H1 (cell line): ENCODE measurements around the gene PAXX. TPM values are rescaled to one million over a fixed set of nuclear protein-coding genes. Genes with fewer than 3 reads are reported as not detected.

Experiments
- CTCF ChIA-PET: fragments of 300-600 bp; sonication (Branson Sonifier 250); formaldehyde crosslinking; loops from one replicate; lab custom pipeline; 2021; ENCODE audit not compliant: partially characterized antibody; lab: Charles Lee
- POLR2A ChIA-PET: fragments of 300-600 bp; sonication (Branson Sonifier 250); formaldehyde crosslinking; loops from one replicate; lab custom pipeline; 2021; ENCODE audit warnings: inconsistent platforms; ENCODE audit not compliant: partially characterized antibody; lab: Charles Lee
- DNase-seq, 2 experiments: peaks; one replicate each; pipeline versions ENCODE4 v3.0.0 to v3.0.0-alpha.2; 2010 to 2022; ENCODE audit warnings: low spot score in 2 of 2, low read depth in 1 of 2, mixed read lengths in 1 of 2
- FAIRE-seq: peaks from 2 replicates; lab custom pipeline; 2011; peaks lifted over from hg19 to GRCh38; lab: Jason Lieb, UNC
- H2AFZ ChIP-seq: 2 replicates; pipeline ENCODE4 v1.8.1; 2012; ENCODE audit warnings: low read length, inconsistent platforms
- H2AK5ac ChIP-seq: 2 replicates; pipeline ENCODE4 v1.6.1; 2013; ENCODE audit warnings: low read depth, low read length
- H2BK120ac ChIP-seq: replicated peaks from 2 replicates; pipeline ENCODE3; 2013; ENCODE audit warnings: low read depth, low read length, inconsistent platforms
- H2BK12ac ChIP-seq: 2 replicates; pipeline ENCODE4 v1.6.1; 2013; ENCODE audit warnings: low read depth, low read length
- H2BK15ac ChIP-seq: 2 replicates; pipeline ENCODE4 v1.6.1; 2013; ENCODE audit warnings: low read length
- H2BK20ac ChIP-seq: 2 replicates; pipeline ENCODE4 v1.6.1; 2013; ENCODE audit warnings: low read length
- H2BK5ac ChIP-seq: 2 replicates; pipeline ENCODE4 v1.6.1; 2013; ENCODE audit warnings: low read depth, low read length
- H3K14ac ChIP-seq: 2 replicates; pipeline ENCODE4 v1.6.1; 2013; ENCODE audit warnings: inconsistent platforms; ENCODE audit not compliant: insufficient read length
- H3K18ac ChIP-seq: 2 replicates; pipeline ENCODE4 v1.6.1; 2013; ENCODE audit warnings: low read length; ENCODE audit errors: extremely low read depth
- H3K23ac ChIP-seq: 2 replicates; pipeline ENCODE4 v1.6.1; 2013; ENCODE audit warnings: inconsistent platforms; ENCODE audit not compliant: insufficient read length
- H3K23me2 ChIP-seq: 2 replicates; pipeline ENCODE4 v1.6.1; 2013; ENCODE audit warnings: low read depth, low read length
- H3K27ac ChIP-seq: 2 replicates; pipeline ENCODE4 v1.6.1; 2011; ENCODE audit warnings: low read depth, low read length, inconsistent platforms
- H3K27me3 ChIP-seq, 4 experiments: replicated peaks in 1 of 4; 1 replicate in 1 of 4; 2 replicates in 3 of 4; pipeline versions ENCODE4 v1.6.1 to v1.8.1; 2011 to 2013; ENCODE audit warnings: low read length in 3 of 4, mild to moderate bottlenecking in 3 of 4, inconsistent platforms in 2 of 4, mixed read lengths in 2 of 4, moderate library complexity in 1 of 4; ENCODE audit not compliant: control insufficient read depth in 3 of 4, insufficient read depth in 3 of 4; ENCODE audit errors: extremely low read depth in 1 of 4
- H3K36me3 ChIP-seq, 4 experiments: 2 replicates each; pipeline versions ENCODE4 v1.6.1 to v1.8.1; 2011 to 2013; ENCODE audit warnings: mild to moderate bottlenecking in 4 of 4, low read length in 3 of 4, moderate library complexity in 2 of 4, control low read depth in 1 of 4, inconsistent platforms in 1 of 4; ENCODE audit not compliant: insufficient read depth in 4 of 4, control insufficient read depth in 2 of 4
- H3K4ac ChIP-seq: replicated peaks from 2 replicates; pipeline ENCODE3; 2013; ENCODE audit warnings: low read length, low read depth, mixed read lengths, inconsistent platforms; ENCODE audit not compliant: insufficient read length
- H3K4me1 ChIP-seq, 4 experiments: replicated peaks in 1 of 4; 1 replicate in 1 of 4; 2 replicates in 3 of 4; pipeline versions ENCODE4 v1.6.1 to v1.8.1; 2011 to 2013; ENCODE audit warnings: low read length in 3 of 4, inconsistent platforms in 2 of 4, mixed read lengths in 1 of 4; ENCODE audit not compliant: insufficient read depth in 4 of 4, control insufficient read depth in 3 of 4
- H3K4me2 ChIP-seq, 2 experiments: 2 replicates each; pipeline versions ENCODE4 v1.6.1 to v1.8.1; 2011 to 2013; ENCODE audit warnings: low read depth in 2 of 2, low read length in 2 of 2, control low read depth in 1 of 2, inconsistent platforms in 1 of 2, mild to moderate bottlenecking in 1 of 2; ENCODE audit not compliant: insufficient read depth in 1 of 2
- H3K4me3 ChIP-seq, 4 experiments: fragments of 200-600, 300-600 bp in 1 of 4; sonication (generic), shearing (Covaris generic), sonication (Bioruptor Twin) in 1 of 4; 2 replicates each; pipeline versions ENCODE4 v1.5.1 to v1.8.1; 2011 to 2016; ENCODE audit warnings: low read length in 4 of 4, low read depth in 3 of 4, control low read depth in 2 of 4, inconsistent platforms in 2 of 4, mild to moderate bottlenecking in 2 of 4, mixed read lengths in 1 of 4, moderate library complexity in 1 of 4; ENCODE audit not compliant: insufficient read depth in 2 of 4; ENCODE audit errors: extremely low read depth in 1 of 4
- H3K56ac ChIP-seq: replicated peaks from 2 replicates; pipeline ENCODE3; 2013; ENCODE audit warnings: low read depth, mild to moderate bottlenecking, mixed read lengths, low read length, inconsistent platforms; ENCODE audit not compliant: insufficient read length
- H3K79me1 ChIP-seq: 2 replicates; pipeline ENCODE4 v1.6.1; 2013; ENCODE audit warnings: low read depth, low read length, control low read depth
- H3K79me2 ChIP-seq, 2 experiments: 2 replicates each; pipeline versions ENCODE4 v1.6.1 to v1.8.1; 2012 to 2013; ENCODE audit warnings: low read length in 2 of 2, mild to moderate bottlenecking in 2 of 2, inconsistent platforms in 1 of 2; ENCODE audit not compliant: insufficient read depth in 2 of 2, control insufficient read depth in 1 of 2
- H3K9ac ChIP-seq, 4 experiments: replicated peaks in 1 of 4; 1 replicate in 1 of 4; 2 replicates in 3 of 4; pipeline versions ENCODE4 v1.6.1 to v1.8.1; 2011 to 2013; ENCODE audit warnings: low read depth in 3 of 4, low read length in 3 of 4, control low read depth in 2 of 4, mild to moderate bottlenecking in 2 of 4, moderate library complexity in 2 of 4, inconsistent platforms in 1 of 4; ENCODE audit errors: extremely low read depth in 1 of 4
- H3K9me3 ChIP-seq, 2 experiments: 2 replicates each; pipeline versions ENCODE4 v1.6.1 to v1.8.1; 2012 to 2013; ENCODE audit warnings: mild to moderate bottlenecking in 2 of 2, moderate library complexity in 2 of 2, control low read depth in 1 of 2, inconsistent platforms in 1 of 2, low read depth in 1 of 2, low read length in 1 of 2, mixed read lengths in 1 of 2; ENCODE audit not compliant: insufficient read depth in 2 of 2
- H4K20me1 ChIP-seq, 2 experiments: replicated peaks in 1 of 2; 2 replicates each; pipeline versions ENCODE3 to v1.8.1; 2011 to 2013; ENCODE audit warnings: inconsistent platforms in 2 of 2, low read length in 2 of 2, mild to moderate bottlenecking in 1 of 2; ENCODE audit not compliant: insufficient read depth in 2 of 2, control insufficient read depth in 1 of 2
- H4K5ac ChIP-seq: 2 replicates; pipeline ENCODE4 v1.6.1; 2013; ENCODE audit warnings: low read length, low read depth, mixed read lengths, inconsistent platforms; ENCODE audit not compliant: insufficient read length
- H4K8ac ChIP-seq: 2 replicates; pipeline ENCODE4 v1.8.0; 2013; ENCODE audit warnings: mild to moderate bottlenecking, moderate library complexity, low read length, inconsistent platforms; ENCODE audit not compliant: insufficient read depth; ENCODE audit errors: extremely low read depth
- H4K91ac ChIP-seq: replicated peaks from 2 replicates; pipeline ENCODE3; 2013; ENCODE audit warnings: low read length, mixed read lengths, inconsistent platforms; ENCODE audit not compliant: insufficient read length
- ATF2 ChIP-seq: IDR thresholded peaks from 2 replicates; pipeline ENCODE4 v1.6.1; 2012; ENCODE audit warnings: low read length, inconsistent platforms
- CBX5 ChIP-seq: fragments of 300-800, 300-1000 bp; sonication (generic); IDR thresholded peaks from 2 replicates; pipeline ENCODE4 v1.7.1; 2016; ENCODE audit warnings: antibody characterized with exemption, low read length, low read depth
- CBX8 ChIP-seq: fragments of 300-800, 300-1000 bp; sonication (generic); IDR thresholded peaks from 2 replicates; pipeline ENCODE4 v1.7.1; 2016; ENCODE audit warnings: low read depth, low read length, borderline replicate concordance
- EZH2 ChIP-seq: fragments of 200-600 bp; sonication (generic); IDR thresholded peaks from 2 replicates; pipeline ENCODE4 v1.7.1; 2012; ENCODE audit warnings: low read depth, mild to moderate bottlenecking, moderate library complexity, low read length, inconsistent platforms; ENCODE audit not compliant: severe bottlenecking
- HDAC6 ChIP-seq: IDR thresholded peaks from one replicate; pipeline ENCODE4 v1.7.1; 2012; ENCODE audit warnings: low read depth, mild to moderate bottlenecking, inconsistent platforms, low read length, moderate library complexity
- JUN ChIP-seq: IDR thresholded peaks from 2 replicates; pipeline ENCODE4 v1.6.1; 2011; ENCODE audit warnings: low read depth, mild to moderate bottlenecking, improper control_type of control experiment, low read length
- JUND ChIP-seq: IDR thresholded peaks from 2 replicates; pipeline ENCODE4 v1.6.1; 2011; ENCODE audit warnings: mild to moderate bottlenecking, improper control_type of control experiment, low read length
- KDM5A ChIP-seq: fragments of 200-600 bp; IDR thresholded peaks from 2 replicates; pipeline ENCODE4 v1.7.1; 2012; ENCODE audit warnings: mild to moderate bottlenecking, low read length, inconsistent platforms, mixed read lengths
- PHF8 ChIP-seq: fragments of 200-600 bp; sonication (generic); conservative IDR thresholded peaks from 2 replicates; pipeline ENCODE4 v1.7.1; 2012; ENCODE audit warnings: low read depth, mild to moderate bottlenecking, inconsistent platforms, low read length, moderate library complexity
- RAD21 ChIP-seq, 2 experiments: IDR thresholded peaks in 1 of 2; conservative IDR thresholded peaks in 1 of 2; 2 replicates each; pipeline ENCODE4 v1.6.1; 2011; ENCODE audit warnings: low read depth in 2 of 2, low read length in 2 of 2, improper control_type of control experiment in 1 of 2, inconsistent platforms in 1 of 2, mild to moderate bottlenecking in 1 of 2, moderate library complexity in 1 of 2
- RNF2 ChIP-seq: fragments of 200-900, 300-1000 bp; sonication (generic); IDR thresholded peaks from 2 replicates; pipeline ENCODE4 v1.7.1; 2016; ENCODE audit warnings: borderline replicate concordance, low read depth, mild to moderate bottlenecking, antibody characterized with exemption, low read length; ENCODE audit not compliant: poor library complexity, severe bottlenecking; ENCODE audit errors: missing control alignments
- WGBS, 2 experiments: shearing (Covaris generic) in 1 of 2; methylation state at CpG; one replicate each; pipeline versions ENCODE4 v1.1.6 to v1.1.7; 2013 to 2015; ENCODE audit warnings: low lambda C conversion rate in 2 of 2, mixed read lengths in 2 of 2, inconsistent platforms in 1 of 2, low coverage in 1 of 2, missing lambda C conversion rate in 1 of 2; ENCODE audit not compliant: insufficient replicate concordance in 2 of 2, insufficient coverage in 1 of 2, insufficient read length in 1 of 2; ENCODE audit errors: extremely low coverage in 1 of 2, missing lambda C conversion rate in 1 of 2; 5-methylcytosine and 5-hydroxymethylcytosine counted together
- polyA plus RNA-seq, 7 experiments: library from polyadenylated mRNA; depleted of rRNA in 3 of 7; stranded (reverse) in 5 of 7; unstranded in 2 of 7; fragments of >200 nt in 5 of 7; fragments of 200-250 nt in 2 of 7; gene quantifications; 1 replicate in 5 of 7; 2 replicates in 1 of 7; 4 replicates in 1 of 7; pipeline versions ENCODE4 v1.2.1 to v1.2.3, GENCODE V29; 2011 to 2013; ENCODE audit warnings: missing spikeins in 2 of 7, mixed read lengths in 2 of 7
- total RNA-seq: library from RNA; stranded (reverse); fragmentation: NEBNext Ultra II Directional; extraction: Animal tissue kit (Norgen Biotek cat#: 25700); gene quantifications from 2 replicates; pipeline ENCODE4 v1.2.1, GENCODE V29; 2021

The PAXX gene
- total and polyA plus RNA-seq, 2 of the 8 experiments (the other 6 are each of a cell fraction or from before 2014, with no cell fraction given): 43.4 to 45.9 TPM

DNA sequence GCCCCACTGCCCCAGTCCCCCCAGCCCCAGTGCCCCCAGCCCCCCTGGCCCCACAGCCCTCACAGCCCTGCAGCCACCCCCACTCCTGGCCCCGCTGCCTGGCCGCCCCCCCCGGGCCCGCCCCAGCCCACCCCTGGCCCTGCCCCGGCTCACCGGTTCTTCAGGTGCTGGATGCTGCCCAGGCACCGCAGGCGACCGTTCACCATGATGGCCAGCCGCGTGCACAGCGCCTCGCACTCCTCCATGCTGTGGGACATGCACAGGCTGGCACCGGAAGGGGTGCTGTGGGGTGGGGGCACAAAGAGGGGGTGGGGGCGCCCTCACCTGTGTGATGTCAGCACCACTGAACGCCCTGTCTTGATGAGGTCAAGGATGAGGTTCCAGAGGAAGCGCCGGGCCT is 17.0 kb downstream of the PAXX start:
- H3K79me2 ChIP-seq: no peaks in the 10 kb centered on the region
- no peak for DNase-seq
- no peak overlapping the region for H3K56ac ChIP-seq
- H2BK15ac ChIP-seq: no peak overlapping the region
- H4K5ac ChIP-seq: no peak overlapping the region
- H4K20me1 ChIP-seq: no peaks in the 10 kb centered on the region
- POLR2A ChIA-PET: no interaction called here
- no peaks in the 10 kb centered on the region; the same call in 1 of the 2 replicates for H3K23me2 ChIP-seq
- no peaks in the 10 kb centered on the region for H3K27me3 ChIP-seq
- H2BK5ac ChIP-seq: no peak overlapping the region; the same call in 1 of the 2 replicates
- H3K4ac ChIP-seq: no peak overlapping the region
- H3K4me2 ChIP-seq: no peak overlapping the region
- no peaks in the 10 kb centered on the region for H3K36me3 ChIP-seq
- H3K23ac ChIP-seq: no peak overlapping the region
- H4K8ac ChIP-seq: no peak overlapping the region
- no peak overlapping the region for H3K27ac ChIP-seq
- no peak for FAIRE-seq
- no peak overlapping the region for H2BK120ac ChIP-seq
- no peak overlapping the region for H3K9ac ChIP-seq
- no peak overlapping the region for H3K14ac ChIP-seq
- H2BK12ac ChIP-seq: no peak overlapping the region
- no peak overlapping the region for H4K91ac ChIP-seq
- H3K79me1 ChIP-seq: no peaks in the 10 kb centered on the region
- no peak overlapping the region for H3K18ac ChIP-seq
- CTCF ChIA-PET: interaction anchor here (0.6 to 2.5 kb wide), 4 partner anchors 18 to 344 kb away, joined by 3 to 12 read pairs (median 9); no protein-coding TSS in a partner anchor
- H2AK5ac ChIP-seq: no peak overlapping the region
- H3K4me1 ChIP-seq: peaks cover 0 to 4% (median under 1%) of the 10 kb centered on the region in 4 experiments; a peak in 2 of 7 replicates
- 86% methylated on average over 4 of the region's 18 CpGs; no CpG with 5 or more reads in 1 of the 2 experiments for WGBS, 2 experiments
- no peak overlapping the region for H2BK20ac ChIP-seq
- no peak overlapping the region for H3K4me3 ChIP-seq
- H2AFZ ChIP-seq: no peak overlapping the region
- H3K9me3 ChIP-seq: peaks cover 0 to 10% of the 10 kb centered on the region in 2 experiments; a peak in 1 of 4 replicates
- TF ChIP-seq ATF2: no peak
- TF ChIP-seq CBX8: no peak
- TF ChIP-seq JUN: no peak
- TF ChIP-seq HDAC6: no peak
- TF ChIP-seq PHF8: no peak
- no peak for TF ChIP-seq RAD21 (IDR thresholded peaks at IDR 0.05 in 1 of 2, conservative IDR thresholded peaks at IDR 0.05 in 1 of 2; ENCODE audit: low read depth in 2 of 2, low read length in 2 of 2)
- TF ChIP-seq RNF2: no peak
- TF ChIP-seq JUND: no peak
- TF ChIP-seq EZH2: no peak
- TF ChIP-seq KDM5A: no peak
- TF ChIP-seq CBX5: no peak
